ENCODE measurements around the gene KCNS3.

GRCh38 chr2:17951563-17951962 is 73.1 kb downstream of the KCNS3 start:
- TF ChIP-seq CTCF (IDR thresholded peaks at IDR 0.05) (no peak), POLR2A (IDR thresholded peaks at IDR 0.05) (no peak)

All from adrenal gland (tissue), 5 donors.